ENCODE measurements around the gene CAAP1. TPM values are rescaled to one million over a fixed set of nuclear protein-coding genes. Genes with fewer than 3 reads are reported as not detected.
"Not testable (repeated sequence)": the region's sequence is repeated elsewhere in the genome, so short reads cannot be mapped to it uniquely, and the experiment has no call there.

CAAP1 gene
- polyA plus RNA-seq, 2 donors = 6.7 to 9.6 TPM

- H3K9me3 ChIP-seq (ENCODE audit: control insufficient read depth in 2 of 2, insufficient read depth in 1 of 2, low read depth in 1 of 2, low read length in 1 of 2) = no peaks in the 10 kb centered on the region
- WGBS, 2 donors = 90 to 98% methylated on average over 1 of the region's 1 CpG
- H3K27ac ChIP-seq (ENCODE audit: low read depth in 2 of 2, low read length in 1 of 2) = no peak overlapping the region
- no peaks in the 10 kb centered on the region for H3K4me1 ChIP-seq (ENCODE audit: control insufficient read depth in 2 of 2, insufficient read depth in 2 of 2, low read length in 1 of 2)
- peaks cover 0 to 4% of the 10 kb centered on the region in 2 donors for H3K36me3 ChIP-seq (ENCODE audit: control insufficient read depth in 2 of 2, insufficient read depth in 2 of 2, low read length in 1 of 2)
- no peak overlapping the region for H3K4me3 ChIP-seq (ENCODE audit: low read depth in 1 of 2, low read length in 2 of 2)
- no peaks in the 10 kb centered on the region for H3K27me3 ChIP-seq (ENCODE audit: control insufficient read depth in 1 of 2, insufficient read depth in 2 of 2, low read length in 2 of 2)
These were observed 36.1 kb downstream of the CAAP1 start for GRCh38 chr9:26856413-26857032.

DNA sequence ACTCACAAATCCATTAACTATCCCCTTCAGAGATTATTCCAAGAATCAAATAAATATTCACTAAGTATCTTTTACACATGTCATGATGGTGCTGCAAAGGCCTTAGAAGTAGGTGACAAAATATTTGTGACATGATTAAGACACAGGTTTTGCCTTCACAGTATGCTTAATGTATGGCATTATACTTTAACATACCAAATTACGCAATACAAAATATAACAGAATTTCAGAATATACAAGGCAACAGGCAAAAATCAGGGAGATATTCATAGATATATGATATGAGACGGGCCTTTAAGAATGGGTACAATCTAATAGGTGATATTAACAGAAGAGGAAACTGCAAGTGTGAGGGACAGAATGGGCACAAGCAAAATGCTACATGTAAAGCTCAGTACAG, 41.6 kb downstream of the CAAP1 start:
- H3K27me3 ChIP-seq (ENCODE audit: control insufficient read depth in 1 of 2, insufficient read depth in 2 of 2, low read length in 2 of 2) = no peaks in the 10 kb centered on the region
- no peak overlapping the region for H3K27ac ChIP-seq (ENCODE audit: low read depth in 2 of 2, low read length in 1 of 2)
- H3K4me1 ChIP-seq (ENCODE audit: control insufficient read depth in 2 of 2, insufficient read depth in 2 of 2, low read length in 1 of 2) = no peaks in the 10 kb centered on the region
- H3K36me3 ChIP-seq (ENCODE audit: control insufficient read depth in 2 of 2, insufficient read depth in 2 of 2, low read length in 1 of 2) = no peaks in the 10 kb centered on the region
- no peak overlapping the region for H3K4me3 ChIP-seq (ENCODE audit: low read depth in 1 of 2, low read length in 2 of 2)
- 96 to 98% methylated on average over 2 of the region's 2 CpGs for WGBS, 2 donors
- H3K9me3 ChIP-seq (ENCODE audit: control insufficient read depth in 2 of 2, insufficient read depth in 1 of 2, low read depth in 1 of 2, low read length in 1 of 2) = no peaks in the 10 kb centered on the region

GRCh38 chr9:26833792-26834191, 58.8 kb downstream of the CAAP1 start:
- WGBS, 2 donors = 49 to 53% methylated on average over 6 of the region's 6 CpGs
- H3K4me1 ChIP-seq (ENCODE audit: control insufficient read depth in 2 of 2, insufficient read depth in 2 of 2, low read length in 1 of 2) = no peaks in the 10 kb centered on the region
- H3K27ac ChIP-seq (ENCODE audit: low read depth in 2 of 2, low read length in 1 of 2) = no peak overlapping the region
- no peak overlapping the region for H3K4me3 ChIP-seq (ENCODE audit: low read depth in 1 of 2, low read length in 2 of 2)
- H3K36me3 ChIP-seq (ENCODE audit: control insufficient read depth in 2 of 2, insufficient read depth in 2 of 2, low read length in 1 of 2) = no peaks in the 10 kb centered on the region
- H3K27me3 ChIP-seq (ENCODE audit: control insufficient read depth in 1 of 2, insufficient read depth in 2 of 2, low read length in 2 of 2) = no peaks in the 10 kb centered on the region
- H3K9me3 ChIP-seq (ENCODE audit: control insufficient read depth in 2 of 2, insufficient read depth in 1 of 2, low read depth in 1 of 2, low read length in 1 of 2) = no peaks in the 10 kb centered on the region

DNA sequence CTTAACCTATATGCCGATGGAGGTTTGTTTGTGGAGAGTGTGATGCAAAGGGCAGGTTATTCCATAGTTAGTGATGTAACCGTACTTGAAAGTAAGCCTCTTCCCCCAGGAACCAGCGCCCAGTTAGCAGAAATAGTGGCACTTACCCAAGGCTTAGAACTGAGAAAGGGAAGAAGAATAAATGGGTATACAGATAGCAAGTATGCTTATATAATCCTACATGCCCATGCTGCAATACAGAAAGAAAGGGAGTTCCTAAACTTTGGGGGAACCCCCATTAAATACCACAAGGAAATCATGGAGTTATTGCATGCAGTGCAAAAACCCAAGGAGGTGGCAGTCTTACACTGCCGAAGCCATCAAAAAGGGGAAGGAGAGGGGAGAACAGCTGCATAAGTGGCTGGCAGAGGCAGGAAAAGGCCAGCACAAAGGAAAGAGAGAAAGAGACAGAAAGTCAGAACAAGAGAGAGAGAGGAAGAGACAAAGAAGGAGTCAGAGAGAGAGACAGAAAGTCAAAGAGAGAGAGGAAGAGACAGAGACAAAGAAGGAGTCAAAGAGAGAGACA, 64.1 kb downstream of the CAAP1 start:
- H3K36me3 ChIP-seq (ENCODE audit: control insufficient read depth in 2 of 2, insufficient read depth in 2 of 2, low read length in 1 of 2); H3K27ac ChIP-seq (ENCODE audit: low read depth in 2 of 2, low read length in 1 of 2); H3K27me3 ChIP-seq (ENCODE audit: control insufficient read depth in 1 of 2, insufficient read depth in 2 of 2, low read length in 2 of 2); H3K4me1 ChIP-seq (ENCODE audit: control insufficient read depth in 2 of 2, insufficient read depth in 2 of 2, low read length in 1 of 2); H3K4me3 ChIP-seq (ENCODE audit: low read depth in 1 of 2, low read length in 2 of 2); H3K9me3 ChIP-seq (ENCODE audit: control insufficient read depth in 2 of 2, insufficient read depth in 1 of 2, low read depth in 1 of 2, low read length in 1 of 2): not testable (repeated sequence)
- 85 to 88% methylated on average over 4 of the region's 4 CpGs for WGBS, 2 donors

DNA sequence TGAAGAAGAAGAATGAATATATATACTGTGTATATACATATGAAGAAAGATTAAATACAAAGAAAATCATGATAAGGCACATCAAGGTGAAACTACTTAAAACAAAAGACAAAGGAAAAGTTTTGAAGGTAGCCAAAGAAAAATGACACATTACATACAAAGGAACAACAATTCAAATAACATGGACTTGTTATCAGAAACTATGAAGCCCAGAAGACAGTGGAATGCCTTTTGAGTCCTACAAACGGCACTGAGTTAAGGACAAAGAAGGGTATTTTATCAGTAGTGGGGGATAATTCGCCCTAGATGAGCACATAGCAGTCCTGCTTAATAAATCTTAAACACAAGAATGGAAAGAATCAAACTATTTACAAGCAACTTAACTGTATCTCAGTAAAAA, 77.8 kb downstream of the CAAP1 start:
- 77 to 80% methylated on average over 2 of the region's 2 CpGs for WGBS, 2 donors
- H3K27ac ChIP-seq (ENCODE audit: low read depth in 2 of 2, low read length in 1 of 2) = no peak overlapping the region
- H3K27me3 ChIP-seq (ENCODE audit: control insufficient read depth in 1 of 2, insufficient read depth in 2 of 2, low read length in 2 of 2) = no peaks in the 10 kb centered on the region
- no peaks in the 10 kb centered on the region for H3K4me1 ChIP-seq (ENCODE audit: control insufficient read depth in 2 of 2, insufficient read depth in 2 of 2, low read length in 1 of 2)
- no peaks in the 10 kb centered on the region for H3K36me3 ChIP-seq (ENCODE audit: control insufficient read depth in 2 of 2, insufficient read depth in 2 of 2, low read length in 1 of 2)
- H3K9me3 ChIP-seq (ENCODE audit: control insufficient read depth in 2 of 2, insufficient read depth in 1 of 2, low read depth in 1 of 2, low read length in 1 of 2) = no peaks in the 10 kb centered on the region
- no peak overlapping the region for H3K4me3 ChIP-seq (ENCODE audit: low read depth in 1 of 2, low read length in 2 of 2)

DNA sequence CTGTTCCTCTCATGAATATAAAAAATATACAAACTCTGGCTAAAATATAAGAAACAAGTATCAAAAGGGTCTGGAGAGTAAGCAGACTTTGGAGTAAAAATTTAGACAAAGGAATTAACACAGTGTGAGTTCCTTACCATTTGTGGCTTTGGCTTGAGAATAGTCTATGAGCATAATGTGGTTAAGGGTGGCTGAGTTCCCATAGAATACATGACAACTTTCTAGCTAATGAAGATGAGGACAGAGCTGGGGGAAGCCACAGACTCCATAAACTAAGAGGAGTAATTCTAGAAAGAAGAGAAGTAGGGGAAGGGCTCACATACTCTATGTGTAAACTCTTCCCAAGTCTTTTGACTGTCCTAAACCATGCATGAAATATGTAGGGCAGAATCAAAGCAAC, 79.4 kb downstream of the CAAP1 start:
- H3K27me3 ChIP-seq (ENCODE audit: control insufficient read depth in 1 of 2, insufficient read depth in 2 of 2, low read length in 2 of 2) = no peaks in the 10 kb centered on the region
- H3K4me1 ChIP-seq (ENCODE audit: control insufficient read depth in 2 of 2, insufficient read depth in 2 of 2, low read length in 1 of 2) = no peaks in the 10 kb centered on the region
- H3K9me3 ChIP-seq (ENCODE audit: control insufficient read depth in 2 of 2, insufficient read depth in 1 of 2, low read depth in 1 of 2, low read length in 1 of 2) = no peaks in the 10 kb centered on the region
- H3K4me3 ChIP-seq (ENCODE audit: low read depth in 1 of 2, low read length in 2 of 2) = no peak overlapping the region
- H3K36me3 ChIP-seq (ENCODE audit: control insufficient read depth in 2 of 2, insufficient read depth in 2 of 2, low read length in 1 of 2) = no peaks in the 10 kb centered on the region
- no peak overlapping the region for H3K27ac ChIP-seq (ENCODE audit: low read depth in 2 of 2, low read length in 1 of 2)

GRCh38 chr9:26812217-26812616, 80.4 kb downstream of the CAAP1 start:
- Histone ChIP-seq H3K4me3 (ENCODE audit: low read depth in 1 of 2, low read length in 2 of 2) (no peak overlapping the region), H3K36me3 (ENCODE audit: control insufficient read depth in 2 of 2, insufficient read depth in 2 of 2, low read length in 1 of 2) (no peaks in the 10 kb centered on the region)
- WGBS, 2 donors = 83 to 91% methylated on average over 3 of the region's 3 CpGs

DNA sequence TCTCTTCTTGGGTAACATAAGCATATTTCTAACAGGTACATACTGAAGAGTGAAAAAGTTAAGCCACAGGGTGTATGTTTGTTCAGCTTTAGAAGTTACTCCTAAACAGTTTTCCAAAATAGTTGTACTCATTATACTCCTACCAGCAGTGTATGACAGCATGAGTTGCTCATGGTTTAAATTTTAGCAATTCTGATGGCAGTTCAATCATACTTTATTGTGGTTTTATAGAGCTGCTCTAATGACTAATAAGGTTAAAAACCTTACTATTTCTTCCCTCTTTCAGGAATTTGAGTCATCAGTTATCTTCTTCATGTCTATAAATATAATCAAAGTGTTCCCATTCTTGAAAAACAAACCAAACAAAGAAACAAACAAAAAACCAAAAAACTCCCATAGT, 81.5 kb downstream of the CAAP1 start:
- no peak overlapping the region for H3K4me3 ChIP-seq (ENCODE audit: low read depth in 1 of 2, low read length in 2 of 2)
- H3K9me3 ChIP-seq (ENCODE audit: control insufficient read depth in 2 of 2, insufficient read depth in 1 of 2, low read depth in 1 of 2, low read length in 1 of 2) = no peaks in the 10 kb centered on the region
- H3K27ac ChIP-seq (ENCODE audit: low read depth in 2 of 2, low read length in 1 of 2) = no peak overlapping the region
- H3K27me3 ChIP-seq (ENCODE audit: control insufficient read depth in 1 of 2, insufficient read depth in 2 of 2, low read length in 2 of 2) = no peaks in the 10 kb centered on the region
- no peaks in the 10 kb centered on the region for H3K4me1 ChIP-seq (ENCODE audit: control insufficient read depth in 2 of 2, insufficient read depth in 2 of 2, low read length in 1 of 2)
- H3K36me3 ChIP-seq (ENCODE audit: control insufficient read depth in 2 of 2, insufficient read depth in 2 of 2, low read length in 1 of 2) = no peaks in the 10 kb centered on the region

More at GRCh38 chr9:26812217-26812616, 80.4 kb downstream of the CAAP1 start:
- Histone ChIP-seq H3K27me3 (ENCODE audit: control insufficient read depth in 1 of 2, insufficient read depth in 2 of 2, low read length in 2 of 2) (no peaks in the 10 kb centered on the region), H3K4me1 (ENCODE audit: control insufficient read depth in 2 of 2, insufficient read depth in 2 of 2, low read length in 1 of 2) (no peaks in the 10 kb centered on the region), H3K9me3 (ENCODE audit: control insufficient read depth in 2 of 2, insufficient read depth in 1 of 2, low read depth in 1 of 2, low read length in 1 of 2) (no peaks in the 10 kb centered on the region), H3K27ac (ENCODE audit: low read depth in 2 of 2, low read length in 1 of 2) (no peak overlapping the region)

- H3K4me1 ChIP-seq (ENCODE audit: control insufficient read depth in 2 of 2, insufficient read depth in 2 of 2, low read length in 1 of 2) = no peaks in the 10 kb centered on the region
- H3K27me3 ChIP-seq (ENCODE audit: control insufficient read depth in 1 of 2, insufficient read depth in 2 of 2, low read length in 2 of 2) = no peaks in the 10 kb centered on the region
- WGBS, 2 donors = 52 to 65% methylated on average over 1 of the region's 1 CpG
- H3K36me3 ChIP-seq (ENCODE audit: control insufficient read depth in 2 of 2, insufficient read depth in 2 of 2, low read length in 1 of 2) = no peaks in the 10 kb centered on the region
- H3K4me3 ChIP-seq (ENCODE audit: low read depth in 1 of 2, low read length in 2 of 2) = no peak overlapping the region
- no peaks in the 10 kb centered on the region for H3K9me3 ChIP-seq (ENCODE audit: control insufficient read depth in 2 of 2, insufficient read depth in 1 of 2, low read depth in 1 of 2, low read length in 1 of 2)
- H3K27ac ChIP-seq (ENCODE audit: low read depth in 2 of 2, low read length in 1 of 2) = no peak overlapping the region
These were observed 82.8 kb downstream of the CAAP1 start for GRCh38 chr9:26809795-26810194.

DNA sequence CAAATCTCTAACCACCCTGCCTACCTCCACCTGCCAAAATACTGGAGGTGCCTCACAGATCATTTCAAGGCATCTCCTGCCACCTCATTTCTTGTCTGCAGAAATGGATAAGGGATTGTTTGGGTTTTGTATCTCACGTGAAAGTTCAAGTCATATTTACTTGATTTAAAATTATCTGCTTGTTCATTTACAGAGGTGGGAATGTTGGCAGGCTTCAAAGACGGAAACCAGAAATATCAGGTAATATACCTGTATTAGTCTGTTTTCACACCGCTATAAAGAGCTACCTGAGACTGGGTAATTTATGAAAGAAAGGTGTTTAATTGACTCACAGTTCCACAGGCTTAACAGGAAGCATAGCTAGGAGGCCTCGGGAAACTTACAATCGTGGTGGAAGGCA, 85.4 kb downstream of the CAAP1 start:
- whole genome bisulfite sequencing, 2 donors = 64 to 72% methylated on average over 5 of the region's 5 CpGs
- no peaks in the 10 kb centered on the region for H3K4me1 ChIP-seq (ENCODE audit: control insufficient read depth in 2 of 2, insufficient read depth in 2 of 2, low read length in 1 of 2)

More for the DNA sequence above, 85.4 kb downstream of the CAAP1 start:
- no peaks in the 10 kb centered on the region for H3K27me3 ChIP-seq (ENCODE audit: control insufficient read depth in 1 of 2, insufficient read depth in 2 of 2, low read length in 2 of 2)
- H3K4me3 ChIP-seq (ENCODE audit: low read depth in 1 of 2, low read length in 2 of 2) = no peak overlapping the region
- no peaks in the 10 kb centered on the region for H3K9me3 ChIP-seq (ENCODE audit: control insufficient read depth in 2 of 2, insufficient read depth in 1 of 2, low read depth in 1 of 2, low read length in 1 of 2)
- no peaks in the 10 kb centered on the region for H3K36me3 ChIP-seq (ENCODE audit: control insufficient read depth in 2 of 2, insufficient read depth in 2 of 2, low read length in 1 of 2)
- H3K27ac ChIP-seq (ENCODE audit: low read depth in 2 of 2, low read length in 1 of 2) = no peak overlapping the region
